GM21447 (cell line): ENCODE data around the gene SULT1A1.
"Not testable (repeated sequence)": the region's sequence is repeated elsewhere in the genome, so short reads cannot be mapped to it uniquely, and the experiment has no call there.

Source experiments
- ATAC-seq: cut with Tn5 transposase; IDR thresholded peaks from one replicate; pipeline ENCODE4 v1.9.1; 2021; ENCODE audit not compliant: unreplicated experiment

Gene SULT1A1

DNA sequence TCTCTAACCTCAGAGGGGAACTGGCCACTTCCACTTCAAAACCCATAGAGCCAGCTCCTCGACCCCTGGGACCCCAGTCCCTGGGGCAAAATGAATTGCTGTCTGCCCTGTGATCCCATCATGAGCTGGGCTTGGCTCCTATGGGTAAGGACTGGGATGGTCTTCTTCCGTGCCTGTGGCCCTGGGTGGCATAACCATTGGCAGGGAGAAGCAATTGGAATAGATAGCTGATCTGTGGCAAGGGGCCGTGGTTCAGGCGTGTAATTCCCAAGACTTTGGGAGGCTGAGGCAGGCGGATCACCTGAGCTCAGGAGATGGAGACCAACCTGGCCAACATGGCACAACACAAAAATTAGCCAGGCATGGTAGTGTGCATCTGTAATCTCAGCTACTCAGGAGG, 17.3 kb downstream of the SULT1A1 start:
- no peak for ATAC-seq

- no peak for ATAC-seq
Observed at GRCh38 chr16:28591355-28591754, 18.5 kb downstream of the SULT1A1 start.

GRCh38 chr16:28590384-28591340, 19.2 kb downstream of the SULT1A1 start:
- no peak for ATAC-seq

GRCh38 chr16:28589930-28590329, 19.9 kb downstream of the SULT1A1 start:
- ATAC-seq: no peak

DNA sequence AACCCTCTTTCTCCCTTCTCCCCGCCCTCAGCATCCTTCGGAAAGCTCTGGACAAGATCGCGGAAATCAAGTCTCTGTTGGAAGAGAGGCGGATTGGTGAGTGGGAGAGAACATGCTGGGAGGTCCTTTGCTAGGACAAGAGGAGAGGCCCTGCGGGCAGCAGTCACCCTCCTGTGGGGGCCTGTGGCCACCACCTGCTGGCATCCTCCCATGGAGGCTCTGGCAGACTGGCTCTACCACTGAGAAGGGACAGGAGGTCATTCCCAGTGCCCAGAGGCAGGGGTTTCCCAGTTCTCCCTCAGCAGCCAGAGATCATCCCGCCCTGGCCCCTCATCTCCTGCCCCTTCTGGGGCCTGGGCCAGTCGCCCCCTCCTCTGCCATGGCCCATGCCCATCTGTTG, 20.8 kb downstream of the SULT1A1 start:
- no peak for ATAC-seq

DNA sequence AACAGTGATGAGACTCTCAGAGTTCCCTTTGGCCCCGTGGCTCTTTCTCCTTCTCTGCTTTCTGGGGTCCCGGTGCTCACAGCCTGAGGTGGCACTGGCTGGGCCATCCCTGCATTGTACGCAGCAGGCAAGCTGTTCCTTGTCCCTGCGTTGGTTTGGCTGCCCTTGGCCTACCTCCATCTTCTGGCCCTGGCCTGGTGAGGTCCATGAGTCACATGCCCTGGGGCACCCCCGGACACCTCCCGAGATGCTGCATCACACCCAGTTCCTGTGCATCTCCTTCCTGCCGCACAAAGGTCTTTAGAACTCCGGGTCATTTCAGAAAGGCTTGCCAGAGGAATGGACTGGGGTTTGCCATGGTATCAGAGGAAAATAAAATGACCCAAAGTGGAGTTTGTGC, 22.5 kb downstream of the SULT1A1 start:
- no peak for ATAC-seq

- no peak for ATAC-seq
Observed at GRCh38 chr16:28586466-28586865, 23.4 kb downstream of the SULT1A1 start.

DNA sequence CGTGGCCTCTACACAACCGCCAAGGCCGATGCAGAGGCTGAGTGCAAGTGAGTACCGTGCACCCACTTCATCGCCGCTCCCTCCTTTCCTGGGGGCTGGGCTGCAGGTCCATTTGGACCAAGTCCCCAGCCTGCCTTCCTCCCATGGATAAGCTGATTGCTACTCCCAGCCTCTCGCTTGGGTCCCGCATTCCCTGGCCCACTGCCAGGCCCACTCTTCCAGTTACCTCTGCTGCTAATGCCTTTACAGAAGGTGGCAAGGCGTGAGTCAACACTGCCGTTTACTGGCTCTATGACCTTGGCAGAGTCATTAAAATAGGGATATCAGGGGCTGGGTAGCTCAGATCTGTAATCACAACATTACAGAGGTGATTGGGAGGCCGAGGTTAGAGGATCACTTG, 24.2 kb downstream of the SULT1A1 start:
- no peak for ATAC-seq

DNA sequence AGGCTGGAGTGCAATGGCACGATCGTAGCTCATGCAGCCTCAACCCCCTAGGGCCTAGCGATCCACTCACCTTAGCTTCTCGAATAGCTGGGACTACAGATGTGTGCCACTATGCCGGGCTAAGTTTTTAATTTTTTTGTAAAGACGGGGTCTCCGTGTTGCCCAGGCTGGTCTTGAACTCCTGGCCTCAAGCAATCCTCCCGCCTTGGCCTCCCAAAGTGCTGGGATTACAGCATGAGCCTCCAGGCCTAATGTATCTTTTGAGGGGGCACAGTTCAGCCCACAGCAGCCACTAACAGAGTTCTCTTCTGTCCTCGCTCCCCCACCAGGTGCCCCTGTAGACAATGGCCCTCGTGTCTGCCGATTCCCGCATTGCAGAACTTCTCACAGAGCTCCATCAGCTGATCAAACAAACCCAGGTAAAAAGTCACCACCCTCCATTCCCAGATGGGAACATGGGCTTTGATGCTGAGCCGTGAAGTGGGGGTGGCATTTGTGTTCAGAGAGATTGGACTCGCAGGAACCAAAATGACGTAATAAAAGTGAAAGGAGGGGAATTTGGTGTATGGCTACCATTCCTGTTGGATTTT, 29.0 kb downstream of the SULT1A1 start:
- no peak for ATAC-seq

- ATAC-seq: no peak
Observed at GRCh38 chr16:28575446-28576109, 34.3 kb downstream of the SULT1A1 start.

DNA sequence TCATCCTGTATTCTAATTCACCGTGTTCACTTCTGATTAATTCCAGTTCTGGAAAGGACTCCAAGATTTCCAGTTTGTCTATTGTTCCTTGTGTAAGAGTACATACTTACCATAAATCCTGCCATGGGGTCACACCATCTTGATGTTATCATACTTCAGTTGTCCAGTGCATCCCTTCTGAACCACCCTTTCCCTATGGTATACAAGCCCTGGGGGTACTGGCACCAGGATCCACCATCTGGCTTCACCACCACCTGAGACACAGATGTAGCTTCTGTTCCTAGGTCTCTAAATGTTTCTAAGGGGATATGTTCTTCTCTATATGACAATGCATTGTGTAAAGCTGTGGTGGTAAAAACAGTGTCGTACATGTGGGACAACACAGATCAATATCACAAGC, 34.9 kb downstream of the SULT1A1 start:
- ATAC-seq: no peak

GRCh38 chr16:28573738-28574718, 35.8 kb downstream of the SULT1A1 start:
- no peak for ATAC-seq

DNA sequence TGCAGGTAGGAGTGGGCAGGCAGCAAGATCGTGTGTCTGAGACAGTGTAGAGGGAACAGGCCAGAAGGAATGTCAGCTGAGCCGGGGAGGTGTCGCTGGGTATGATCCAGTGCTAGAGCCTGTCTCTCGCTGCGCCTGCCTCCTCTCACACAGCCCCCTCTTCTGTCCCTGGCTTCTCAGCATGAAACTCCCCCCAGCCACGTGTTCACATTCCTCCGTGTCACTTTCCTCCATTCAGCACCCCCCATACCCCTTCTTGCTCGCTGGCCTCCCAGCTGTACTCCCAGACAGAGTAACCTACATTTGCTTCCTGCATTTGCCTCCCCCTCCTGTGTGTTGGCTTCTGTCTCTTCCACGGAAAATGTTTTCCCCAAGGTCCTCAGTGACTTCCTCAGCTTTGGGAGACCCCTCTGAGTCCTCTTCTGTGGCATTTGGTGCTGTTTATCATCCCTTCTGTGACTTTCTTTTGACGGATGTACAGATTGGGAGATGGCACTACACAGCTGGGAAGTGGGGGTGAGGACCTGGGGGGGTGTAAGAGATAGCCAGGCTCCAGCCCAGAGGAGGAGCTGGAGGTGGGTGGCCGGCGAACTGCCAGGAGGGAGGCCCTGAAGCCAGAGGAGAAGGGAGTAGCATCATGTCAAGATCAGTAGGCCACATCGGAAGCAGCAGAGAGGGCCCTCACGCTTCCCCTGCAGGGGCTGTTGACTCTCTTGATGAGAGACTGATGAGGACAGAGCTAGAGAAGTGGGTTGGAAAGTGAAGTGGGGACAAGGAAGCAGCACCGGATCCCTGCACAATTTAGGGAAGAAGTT, 36.9 kb downstream of the SULT1A1 start:
- ATAC-seq: no peak

GRCh38 chr16:28569968-28570752, 39.7 kb downstream of the SULT1A1 start:
- no peak for ATAC-seq

DNA sequence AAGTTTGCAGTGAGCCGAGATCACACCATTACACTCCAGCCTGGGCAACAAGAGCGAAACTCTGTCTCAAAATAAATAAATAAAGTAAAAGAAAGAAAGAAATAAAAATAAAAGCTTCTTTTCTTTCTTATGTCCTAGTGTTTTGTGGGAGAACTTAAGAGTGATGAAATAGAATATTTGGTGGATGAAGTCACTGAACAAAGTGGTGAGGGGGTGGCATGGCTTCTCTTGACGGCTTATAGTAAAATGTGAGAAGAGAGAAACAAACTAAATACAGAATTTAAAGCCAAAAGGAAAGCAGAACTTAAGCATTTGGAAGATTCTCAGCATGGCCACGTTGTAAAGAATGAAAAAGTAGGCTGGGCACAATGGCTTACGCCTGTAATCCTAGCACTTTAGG, 40.8 kb downstream of the SULT1A1 start:
- ATAC-seq: no peak

GRCh38 chr16:28567292-28567691, 42.6 kb downstream of the SULT1A1 start:
- no peak for ATAC-seq

DNA sequence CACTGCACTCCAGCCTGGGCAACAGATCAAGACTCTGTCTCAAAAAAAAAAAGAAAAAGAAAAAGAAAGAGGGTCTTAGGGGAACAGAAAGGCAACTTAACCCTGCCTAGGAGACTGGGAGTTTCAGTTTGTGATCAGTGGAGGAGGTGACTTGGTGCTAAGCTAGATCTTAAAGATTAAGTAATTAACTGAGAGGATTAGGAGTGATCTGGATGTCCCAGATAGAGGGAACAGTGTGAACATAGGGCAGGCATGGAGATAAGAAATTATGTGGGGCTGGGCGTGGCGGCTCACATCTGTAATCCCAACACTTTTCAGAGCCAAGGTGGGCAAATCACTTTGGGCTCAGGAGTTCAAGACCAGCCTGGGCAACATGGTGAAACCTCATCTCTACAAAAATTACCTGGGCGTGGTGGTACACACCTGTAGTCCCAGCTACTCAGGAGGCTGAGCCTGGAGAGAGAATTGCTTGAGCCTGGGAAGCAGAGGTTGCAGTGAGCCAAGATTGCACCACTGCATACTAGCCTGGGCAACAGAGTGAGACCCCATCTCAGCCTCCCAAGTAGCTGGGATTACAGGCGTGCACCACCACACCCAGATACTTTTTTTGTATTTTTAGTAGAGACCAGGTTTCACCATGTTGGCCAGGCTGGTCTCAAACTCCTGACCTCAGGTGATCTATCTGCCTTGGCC, 43.5 kb downstream of the SULT1A1 start:
- ATAC-seq: not testable (repeated sequence)

- no peak for ATAC-seq
Observed at GRCh38 chr16:28563218-28563617, 46.6 kb downstream of the SULT1A1 start.
